Measurements from ENCODE around the gene TMEM51.
"Not testable (repeated sequence)": the region's sequence is repeated elsewhere in the genome, so short reads cannot be mapped to it uniquely, and the experiment has no call there.

DNA sequence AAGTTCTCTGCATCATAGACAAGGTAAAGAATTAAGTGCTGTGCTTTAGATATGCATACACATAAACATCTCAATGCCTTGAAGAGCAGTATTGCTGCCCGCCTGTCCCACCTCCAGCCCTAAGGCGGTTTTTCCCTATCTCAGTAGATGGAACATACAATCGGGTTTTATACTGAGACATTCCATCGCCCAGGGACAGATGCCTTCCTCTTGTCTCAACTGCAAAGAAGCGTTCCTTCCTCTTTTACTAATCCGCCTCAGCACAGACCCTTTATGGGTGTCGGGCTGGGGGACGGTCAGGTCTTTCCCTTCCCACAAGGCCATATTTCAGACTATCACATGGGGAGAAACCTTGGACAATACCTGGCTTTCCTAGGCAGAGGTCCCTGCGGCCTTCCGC, 17.9 kb upstream of the TMEM51 start:
- not testable (repeated sequence) for TF ChIP-seq POLR2A (IDR thresholded peaks at IDR 0.05)
- TF ChIP-seq, protein P1, sequence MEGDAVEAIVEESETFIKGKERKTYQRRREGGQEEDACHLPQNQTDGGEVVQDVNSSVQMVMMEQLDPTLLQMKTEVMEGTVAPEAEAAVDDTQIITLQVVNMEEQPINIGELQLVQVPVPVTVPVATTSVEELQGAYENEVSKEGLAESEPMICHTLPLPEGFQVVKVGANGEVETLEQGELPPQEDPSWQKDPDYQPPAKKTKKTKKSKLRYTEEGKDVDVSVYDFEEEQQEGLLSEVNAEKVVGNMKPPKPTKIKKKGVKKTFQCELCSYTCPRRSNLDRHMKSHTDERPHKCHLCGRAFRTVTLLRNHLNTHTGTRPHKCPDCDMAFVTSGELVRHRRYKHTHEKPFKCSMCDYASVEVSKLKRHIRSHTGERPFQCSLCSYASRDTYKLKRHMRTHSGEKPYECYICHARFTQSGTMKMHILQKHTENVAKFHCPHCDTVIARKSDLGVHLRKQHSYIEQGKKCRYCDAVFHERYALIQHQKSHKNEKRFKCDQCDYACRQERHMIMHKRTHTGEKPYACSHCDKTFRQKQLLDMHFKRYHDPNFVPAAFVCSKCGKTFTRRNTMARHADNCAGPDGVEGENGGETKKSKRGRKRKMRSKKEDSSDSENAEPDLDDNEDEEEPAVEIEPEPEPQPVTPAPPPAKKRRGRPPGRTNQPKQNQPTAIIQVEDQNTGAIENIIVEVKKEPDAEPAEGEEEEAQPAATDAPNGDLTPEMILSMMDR (IDR thresholded peaks at IDR 0.05), result not testable (repeated sequence)

All from body of pancreas (tissue), 4 donors.